ENCODE data around the gene WSCD1. TPM values are rescaled to one million over a fixed set of nuclear protein-coding genes. Genes with fewer than 3 reads are reported as not detected.

Gene WSCD1
- under 1 TPM; 0.19 to 0.67 TPM for total RNA-seq

GRCh38 chr17:6069539-6070429 is at the start of gene WSCD1:
TSS of gene WSCD1 (plus strand) at chr17:6070379. CDS start at chr17:6080659, 10,280 bp downstream.
- DNase-seq (peak; percentile 10 to 22), ATAC-seq (replicated peaks in 1 of 2) (peak; percentile 53 to 67)
- peaks cover 16% of the 10 kb centered on the region for H3K4me1 Mint-ChIP-seq (ENCODE audit: low read depth)
- peaks cover 5 to 6% of the 10 kb centered on the region in 2 donors for H3K36me3 Mint-ChIP-seq (ENCODE audit: insufficient read depth in 2 of 2)
- H3K4me3 Mint-ChIP-seq, result peak within 1 kb of the TSS; percentile 76 to 82
- peaks cover 71% of the 10 kb centered on the region for H3K27me3 Mint-ChIP-seq (ENCODE audit: low read depth)
- H3K9me3 Mint-ChIP-seq, result no peaks in the 10 kb centered on the region
- no peak within 1 kb of the TSS for H3K27ac Mint-ChIP-seq

- Mint-ChIP-seq H3K9me3 (no peaks in the 10 kb centered on the region), H3K36me3 (ENCODE audit: insufficient read depth in 2 of 2) (no peaks in the 10 kb centered on the region), H3K4me1 (ENCODE audit: low read depth) (peaks cover 17% of the 10 kb centered on the region), H3K27ac (no peak overlapping the region), H3K27me3 (ENCODE audit: low read depth) (peaks cover 35% of the 10 kb centered on the region), H3K4me3 (no peak overlapping the region)
- DNase-seq (no peak), ATAC-seq (replicated peaks in 1 of 2) (no peak)
Observed at GRCh38 chr17:6021011-6021400, 49.2 kb upstream of the WSCD1 start.

GRCh38 chr17:6021627-6022026 is 48.6 kb upstream of the WSCD1 start:
- Mint-ChIP-seq H3K27ac (no peak overlapping the region), H3K27me3 (ENCODE audit: low read depth) (peaks cover 35% of the 10 kb centered on the region), H3K36me3 (ENCODE audit: insufficient read depth in 2 of 2) (no peaks in the 10 kb centered on the region), H3K4me1 (ENCODE audit: low read depth) (peaks cover 17% of the 10 kb centered on the region), H3K4me3 (no peak overlapping the region), H3K9me3 (no peaks in the 10 kb centered on the region)
- no peak for DNase-seq
- ATAC-seq (replicated peaks in 1 of 2), result no peak

- H3K36me3 Mint-ChIP-seq (ENCODE audit: insufficient read depth in 2 of 2), result no peaks in the 10 kb centered on the region
- H3K4me3 Mint-ChIP-seq, result no peak overlapping the region
- H3K27ac Mint-ChIP-seq, result no peak overlapping the region
- H3K4me1 Mint-ChIP-seq (ENCODE audit: low read depth), result peaks cover 17% of the 10 kb centered on the region
- no peaks in the 10 kb centered on the region for H3K9me3 Mint-ChIP-seq
- DNase-seq (no peak), ATAC-seq (replicated peaks in 1 of 2) (no peak)
- H3K27me3 Mint-ChIP-seq (ENCODE audit: low read depth), result peaks cover 34% of the 10 kb centered on the region
Observed at GRCh38 chr17:6023036-6023831, 46.9 kb upstream of the WSCD1 start.

GRCh38 chr17:6024576-6024975 is 45.6 kb upstream of the WSCD1 start:
- ATAC-seq (replicated peaks in 1 of 2) (no peak), DNase-seq (no peak)
- no peaks in the 10 kb centered on the region for H3K9me3 Mint-ChIP-seq
- H3K27me3 Mint-ChIP-seq (ENCODE audit: low read depth), result peaks cover 33% of the 10 kb centered on the region
- H3K36me3 Mint-ChIP-seq (ENCODE audit: insufficient read depth in 2 of 2), result no peaks in the 10 kb centered on the region
- H3K27ac Mint-ChIP-seq, result no peak overlapping the region
- peaks cover 15% of the 10 kb centered on the region for H3K4me1 Mint-ChIP-seq (ENCODE audit: low read depth)
- no peak overlapping the region for H3K4me3 Mint-ChIP-seq

GRCh38 chr17:6027342-6028024 is 42.7 kb upstream of the WSCD1 start:
- Mint-ChIP-seq H3K9me3 (no peaks in the 10 kb centered on the region), H3K4me1 (ENCODE audit: low read depth) (no peaks in the 10 kb centered on the region), H3K27ac (no peak overlapping the region), H3K27me3 (ENCODE audit: low read depth) (peaks cover 32% of the 10 kb centered on the region), H3K36me3 (ENCODE audit: insufficient read depth in 2 of 2) (no peaks in the 10 kb centered on the region), H3K4me3 (no peak overlapping the region)
- ATAC-seq (replicated peaks in 1 of 2), result no peak
- no peak for DNase-seq

- Mint-ChIP-seq H3K4me3 (no peak overlapping the region), H3K27ac (no peak overlapping the region), H3K4me1 (ENCODE audit: low read depth) (no peaks in the 10 kb centered on the region), H3K27me3 (ENCODE audit: low read depth) (peaks cover 28% of the 10 kb centered on the region), H3K9me3 (no peaks in the 10 kb centered on the region), H3K36me3 (ENCODE audit: insufficient read depth in 2 of 2) (no peaks in the 10 kb centered on the region)
- ATAC-seq (replicated peaks in 1 of 2), result no peak
- DNase-seq, result no peak
Observed at GRCh38 chr17:6028294-6028693, 41.9 kb upstream of the WSCD1 start.

- no peak overlapping the region for H3K27ac Mint-ChIP-seq
- no peak for DNase-seq
- peaks cover 6% of the 10 kb centered on the region for H3K27me3 Mint-ChIP-seq (ENCODE audit: low read depth)
- no peaks in the 10 kb centered on the region for H3K9me3 Mint-ChIP-seq
- no peaks in the 10 kb centered on the region for H3K36me3 Mint-ChIP-seq (ENCODE audit: insufficient read depth in 2 of 2)
- H3K4me1 Mint-ChIP-seq (ENCODE audit: low read depth), result no peaks in the 10 kb centered on the region
- H3K4me3 Mint-ChIP-seq, result no peak overlapping the region
- ATAC-seq (replicated peaks in 1 of 2), result no peak
Observed at GRCh38 chr17:6035801-6036394, 34.3 kb upstream of the WSCD1 start.

- Mint-ChIP-seq H3K27ac (no peak overlapping the region), H3K27me3 (ENCODE audit: low read depth) (peaks cover 6% of the 10 kb centered on the region), H3K4me1 (ENCODE audit: low read depth) (no peaks in the 10 kb centered on the region), H3K4me3 (no peak overlapping the region), H3K36me3 (ENCODE audit: insufficient read depth in 2 of 2) (no peaks in the 10 kb centered on the region), H3K9me3 (no peaks in the 10 kb centered on the region)
- no peak for ATAC-seq (replicated peaks in 1 of 2)
- DNase-seq, result no peak
Observed at GRCh38 chr17:6040504-6040903, 29.7 kb upstream of the WSCD1 start.

GRCh38 chr17:6041246-6041645 is 28.9 kb upstream of the WSCD1 start:
- Mint-ChIP-seq H3K9me3 (no peaks in the 10 kb centered on the region), H3K4me1 (ENCODE audit: low read depth) (no peaks in the 10 kb centered on the region)
- no peak for ATAC-seq (replicated peaks in 1 of 2)

GRCh38 chr17:6043405-6043804 is 26.8 kb upstream of the WSCD1 start:
- Mint-ChIP-seq H3K4me3 (no peak overlapping the region), H3K27ac (no peak overlapping the region), H3K9me3 (no peaks in the 10 kb centered on the region), H3K4me1 (ENCODE audit: low read depth) (no peaks in the 10 kb centered on the region), H3K27me3 (ENCODE audit: low read depth) (peaks cover 6% of the 10 kb centered on the region), H3K36me3 (ENCODE audit: insufficient read depth in 2 of 2) (no peaks in the 10 kb centered on the region)
- ATAC-seq (replicated peaks in 1 of 2), result no peak
- DNase-seq, result no peak

More at GRCh38 chr17:6041246-6041645, 28.9 kb upstream of the WSCD1 start:
- H3K27me3 Mint-ChIP-seq (ENCODE audit: low read depth), result peaks cover 6% of the 10 kb centered on the region
- DNase-seq, result no peak
- no peaks in the 10 kb centered on the region for H3K36me3 Mint-ChIP-seq (ENCODE audit: insufficient read depth in 2 of 2)
- no peak overlapping the region for H3K27ac Mint-ChIP-seq
- H3K4me3 Mint-ChIP-seq, result no peak overlapping the region

GRCh38 chr17:6044261-6044660 is 25.9 kb upstream of the WSCD1 start:
- DNase-seq (no peak), ATAC-seq (replicated peaks in 1 of 2) (no peak)
- H3K9me3 Mint-ChIP-seq, result no peaks in the 10 kb centered on the region
- peaks cover 6% of the 10 kb centered on the region for H3K27me3 Mint-ChIP-seq (ENCODE audit: low read depth)
- no peaks in the 10 kb centered on the region for H3K4me1 Mint-ChIP-seq (ENCODE audit: low read depth)
- no peak overlapping the region for H3K27ac Mint-ChIP-seq
- no peaks in the 10 kb centered on the region for H3K36me3 Mint-ChIP-seq (ENCODE audit: insufficient read depth in 2 of 2)
- no peak overlapping the region for H3K4me3 Mint-ChIP-seq
